Thoracic aorta (tissue), 2 donors: ENCODE measurements around the gene LRRN1. TPM values are rescaled to one million over a fixed set of nuclear protein-coding genes. Genes with fewer than 3 reads are reported as not detected.
"Not testable (repeated sequence)": the region's sequence is repeated elsewhere in the genome, so short reads cannot be mapped to it uniquely, and the experiment has no call there.

Experiments used
- ATAC-seq: fragments of 150-250 bp; one replicate; pipeline ENCODE4 v1.8.0; 2017; ENCODE audit warnings: low read depth; ENCODE audit not compliant: insufficient number of reproducible peaks, low FRiP score
- DNase-seq: peaks from one replicate; pipeline ENCODE4 v3.0.0-alpha.2; 2020; ENCODE audit warnings: low spot score
- H3K27ac ChIP-seq, 2 donors: fragments of 200-600 bp; sonication (generic); 1 replicate in 1 of 2; 2 replicates in 1 of 2; pipeline ENCODE4 v1.5.1; 2016; ENCODE audit warnings: mild to moderate bottlenecking in 2 of 2, moderate library complexity in 2 of 2
- H3K27me3 ChIP-seq: fragments of 200-600 bp; sonication (generic); replicated peaks from 2 replicates; pipeline ENCODE4 v1.6.0; 2016; ENCODE audit warnings: mild to moderate bottlenecking; ENCODE audit not compliant: insufficient read depth
- H3K36me3 ChIP-seq: fragments of 200-600 bp; sonication (generic); one replicate; pipeline ENCODE4 v1.5.1; 2016
- H3K4me1 ChIP-seq, 2 donors: fragments of 200-600 bp; sonication (generic); 1 replicate in 1 of 2; 2 replicates in 1 of 2; pipeline versions ENCODE4 v1.5.1 to v1.6.0; 2016; ENCODE audit warnings: low read depth in 2 of 2, mild to moderate bottlenecking in 1 of 2; ENCODE audit not compliant: control insufficient read depth in 1 of 2
- H3K4me3 ChIP-seq: fragments of 200-600 bp; sonication (generic); 2 replicates; pipeline ENCODE4 v1.5.1; 2016; ENCODE audit warnings: mild to moderate bottlenecking
- H3K9me3 ChIP-seq: fragments of 200-600 bp; sonication (generic); 2 replicates; pipeline ENCODE4 v1.5.1; 2016
- CTCF ChIP-seq: fragments of 200-600 bp; sonication (generic); IDR thresholded peaks from one replicate; pipeline ENCODE4 v1.5.1; 2019; ENCODE audit warnings: antibody characterized with exemption
- total RNA-seq, 2 donors: library from RNA; depleted of rRNA; stranded (reverse); fragments of >200 nt; gene quantifications; one replicate each; pipeline versions ENCODE4 v1.1.0 to v1.2.3, GENCODE V29; 2016

The LRRN1 gene
- total RNA-seq, 2 donors from 2014 or later, result 4.3 to 7.7 TPM

- H3K4me1 ChIP-seq, result no peaks in the 10 kb centered on the region
- no peak for TF ChIP-seq CTCF
- no peaks in the 10 kb centered on the region for H3K27me3 ChIP-seq
- ATAC-seq (no peak), DNase-seq (no peak)
- no peak overlapping the region for H3K4me3 ChIP-seq
- no peaks in the 10 kb centered on the region for H3K36me3 ChIP-seq
- H3K27ac ChIP-seq, result no peak overlapping the region
- H3K9me3 ChIP-seq, result no peaks in the 10 kb centered on the region
Observed at GRCh38 chr3:3827111-3827510, 27.9 kb downstream of the LRRN1 start.

DNA sequence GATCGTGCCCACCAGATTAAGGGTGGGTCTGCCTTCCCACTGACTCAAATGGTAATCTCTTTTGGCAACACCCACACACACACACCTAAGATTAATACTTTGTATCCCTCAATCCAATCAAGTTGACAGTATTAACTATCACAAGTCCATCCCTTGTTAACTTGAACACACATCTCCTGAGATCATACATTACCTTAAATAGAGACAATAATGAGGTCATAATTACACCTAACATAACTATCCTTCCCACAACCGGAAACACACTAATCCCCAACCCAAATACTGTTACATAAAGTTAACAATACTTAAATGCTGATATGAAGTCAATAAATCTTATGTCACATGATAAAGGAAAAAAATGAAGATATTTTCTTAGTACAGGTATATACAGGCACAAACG is 29.2 kb downstream of the LRRN1 start:
- not testable (repeated sequence) for H3K4me1 ChIP-seq, DNase-seq, H3K9me3 ChIP-seq, H3K4me3 ChIP-seq, H3K36me3 ChIP-seq, H3K27me3 ChIP-seq, H3K27ac ChIP-seq, ATAC-seq

DNA sequence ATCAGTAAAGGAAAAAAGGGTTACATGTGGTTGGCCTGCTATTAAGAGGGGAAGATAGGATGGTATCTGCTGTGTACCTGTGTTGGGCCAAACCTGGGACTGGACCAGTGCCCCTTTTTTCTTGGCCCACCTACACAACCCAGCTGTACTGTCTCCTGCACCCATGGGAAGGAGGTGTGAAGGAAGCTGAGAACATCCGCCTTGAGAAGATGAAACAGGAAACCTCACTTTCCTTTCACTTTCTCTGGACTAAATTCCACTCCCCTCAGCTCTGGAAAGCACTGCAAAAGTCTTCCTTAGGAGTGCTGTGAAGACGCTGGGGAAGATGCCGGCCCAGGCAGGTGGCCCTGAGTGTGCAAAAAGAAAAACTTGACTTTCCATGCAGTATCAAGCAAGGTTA is 37.6 kb downstream of the LRRN1 start:
- Histone ChIP-seq H3K4me3 (no peak overlapping the region), H3K36me3 (no peaks in the 10 kb centered on the region), H3K4me1 (no peaks in the 10 kb centered on the region), H3K27ac (no peak overlapping the region), H3K9me3 (peaks cover 6% of the 10 kb centered on the region), H3K27me3 (no peaks in the 10 kb centered on the region)
- no peak for TF ChIP-seq CTCF
- ATAC-seq, result no peak
- no peak for DNase-seq

DNA sequence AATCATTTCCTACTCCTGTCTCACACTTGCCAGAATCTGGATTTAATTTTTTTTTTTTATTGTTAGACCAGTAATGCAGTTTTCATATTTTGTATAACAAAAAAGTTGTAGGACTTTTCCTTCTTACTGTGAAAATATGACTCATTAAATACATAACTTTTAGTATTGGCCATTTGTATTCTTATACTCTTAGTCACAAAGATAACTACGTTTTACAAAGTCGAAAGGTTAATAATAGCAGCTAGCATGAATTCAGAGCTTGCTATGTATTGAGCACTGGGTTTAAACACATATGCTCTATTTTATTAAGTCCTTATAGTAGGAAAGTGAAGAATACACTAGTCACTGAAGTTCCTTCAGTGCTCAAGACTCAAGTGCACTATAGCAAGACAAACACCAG is 43.1 kb downstream of the LRRN1 start:
- H3K4me1 ChIP-seq, result no peaks in the 10 kb centered on the region
- H3K27ac ChIP-seq, result no peak overlapping the region
- no peak for TF ChIP-seq CTCF
- ATAC-seq (no peak), DNase-seq (no peak)
- H3K9me3 ChIP-seq, result no peaks in the 10 kb centered on the region
- H3K36me3 ChIP-seq, result peaks cover 7% of the 10 kb centered on the region
- no peaks in the 10 kb centered on the region for H3K27me3 ChIP-seq
- H3K4me3 ChIP-seq, result no peak overlapping the region

DNA sequence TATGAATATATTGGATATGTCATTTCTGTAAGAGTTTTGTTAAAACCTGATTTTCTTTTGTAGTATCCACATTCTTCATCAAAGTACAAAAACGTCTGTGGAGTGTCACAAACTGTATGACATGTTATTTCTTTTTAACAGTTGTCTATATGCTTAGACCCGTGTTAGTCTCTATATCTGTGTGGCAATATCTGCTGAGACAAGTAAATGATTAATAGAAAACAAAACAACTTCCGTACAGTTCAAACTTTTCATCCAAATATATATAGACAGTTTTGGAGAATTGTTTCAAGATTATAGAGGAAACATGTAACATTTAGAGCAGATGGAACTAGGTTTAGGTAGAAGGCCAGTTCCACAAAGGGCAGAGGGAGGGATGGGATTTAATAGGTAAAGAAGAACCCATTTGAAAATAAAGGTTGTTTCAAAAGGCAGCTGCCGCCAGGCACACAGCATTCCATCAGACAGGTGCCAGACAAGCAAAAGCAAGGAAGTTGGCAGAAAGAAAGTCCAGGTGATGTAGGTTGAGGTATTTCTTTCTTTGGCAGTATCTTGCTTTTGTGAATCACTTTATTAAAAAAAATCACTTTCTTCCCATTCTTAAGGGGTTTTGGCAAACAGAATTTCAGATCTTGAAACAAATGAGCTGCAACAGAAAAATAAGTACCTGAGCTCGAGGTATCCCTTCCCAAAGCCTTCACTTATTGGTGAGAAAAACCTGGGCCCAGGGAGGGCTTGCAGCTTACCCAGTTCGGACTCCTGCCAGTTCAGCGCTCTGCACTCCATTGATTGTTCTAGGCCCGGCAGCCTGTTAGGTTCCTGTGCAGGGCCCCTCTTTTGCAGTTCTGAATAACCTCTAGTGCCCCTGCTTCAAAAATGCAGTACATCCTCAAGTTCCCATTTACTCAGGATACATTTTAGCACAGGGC is 49.0 kb downstream of the LRRN1 start:
- no peaks in the 10 kb centered on the region for H3K4me1 ChIP-seq
- no peak for TF ChIP-seq CTCF
- no peak for DNase-seq
- no peaks in the 10 kb centered on the region for H3K27me3 ChIP-seq
- no peak overlapping the region for H3K27ac ChIP-seq
- H3K4me3 ChIP-seq, result no peak overlapping the region
- no peak for ATAC-seq
- H3K36me3 ChIP-seq, result peaks cover 7% of the 10 kb centered on the region
- H3K9me3 ChIP-seq, result no peaks in the 10 kb centered on the region

DNA sequence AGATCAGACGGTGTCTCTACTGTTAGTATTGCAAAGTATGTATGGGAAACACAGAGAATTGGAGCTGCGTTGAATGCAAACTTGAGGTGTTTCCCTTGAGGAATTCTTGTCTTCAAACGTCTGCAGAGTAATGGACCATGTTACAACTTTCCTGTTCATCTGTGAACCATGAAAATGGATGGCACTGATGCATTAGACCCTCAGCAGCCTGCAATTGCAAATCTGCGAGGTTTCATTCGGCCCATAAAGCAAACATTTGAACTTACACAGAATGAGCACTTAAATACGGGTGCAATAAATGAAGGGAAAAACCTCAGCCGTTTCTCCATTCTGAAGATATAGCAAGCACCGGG is 49.7 kb downstream of the LRRN1 start:
- no peak for ATAC-seq
- no peaks in the 10 kb centered on the region for H3K9me3 ChIP-seq
- no peak for TF ChIP-seq CTCF

More for the DNA sequence above, 49.7 kb downstream of the LRRN1 start:
- Histone ChIP-seq H3K36me3 (peaks cover 7% of the 10 kb centered on the region), H3K4me3 (no peak overlapping the region), H3K27ac (no peak overlapping the region), H3K27me3 (no peaks in the 10 kb centered on the region), H3K4me1 (no peaks in the 10 kb centered on the region)
- no peak for DNase-seq
